Hematopoietic multipotent progenitor cell (in vitro differentiated cells): ENCODE measurements around the gene BAIAP2. TPM values are rescaled to one million over a fixed set of nuclear protein-coding genes. Genes with fewer than 3 reads are reported as not detected.

Experiments used
- DNase-seq, 3 donors: peaks; one replicate each; pipeline ENCODE4 v3.0.0-alpha.2; 2011 to 2015; ENCODE audit warnings: low read depth in 2 of 3, low spot score in 2 of 3
- total RNA-seq: library from RNA; depleted of rRNA; stranded (reverse); fragments of >200 nt; gene quantifications from one replicate; pipeline ENCODE4 v1.2.3, GENCODE V29; 2012

Gene BAIAP2
- total RNA-seq = 5.1 TPM

GRCh38 chr17:81034779-81035520 is at the start of gene BAIAP2:
TSS of gene BAIAP2 (plus strand) at chr17:81035151. CDS start at chr17:81035255, 104 bp downstream.
- peak; percentile 82 to 95 (median 93) for DNase-seq

- no peak for DNase-seq
These were observed 48.9 kb upstream of the BAIAP2 start for GRCh38 chr17:80986046-80986445.

- DNase-seq = peak in 1 of 3 donors; percentile 28
These were observed 48.0 kb upstream of the BAIAP2 start for GRCh38 chr17:80986816-80987475.

GRCh38 chr17:80987941-80988461 is 47.0 kb upstream of the BAIAP2 start:
- DNase-seq = no peak

- no peak for DNase-seq
These were observed 45.4 kb upstream of the BAIAP2 start for GRCh38 chr17:80989586-80989913.

GRCh38 chr17:80990921-80991644 is 43.9 kb upstream of the BAIAP2 start:
- DNase-seq = no peak

GRCh38 chr17:80991645-80992076 is 43.3 kb upstream of the BAIAP2 start, which contains the start of gene CHMP6:
TSS of gene CHMP6 (plus strand) at chr17:80991841. CDS start at chr17:80991919, 78 bp downstream.
- DNase-seq = peak; percentile 69 to 83 (median 76)

GRCh38 chr17:80992077-80992947 is 42.6 kb upstream of the BAIAP2 start:
- no peak for DNase-seq

GRCh38 chr17:80992948-80993624 is 41.9 kb upstream of the BAIAP2 start:
- DNase-seq = no peak

GRCh38 chr17:80995131-80995530 is 39.8 kb upstream of the BAIAP2 start:
- no peak for DNase-seq

GRCh38 chr17:80996422-80997305 is 38.3 kb upstream of the BAIAP2 start:
- no peak for DNase-seq

GRCh38 chr17:80997424-80998117 is 37.4 kb upstream of the BAIAP2 start:
- DNase-seq = peak in 2 of 3 donors; percentile 45 to 63

- no peak for DNase-seq
These were observed 36.7 kb upstream of the BAIAP2 start for GRCh38 chr17:80998118-80998747.

GRCh38 chr17:80998748-80999535 is 36.0 kb upstream of the BAIAP2 start:
- DNase-seq = no peak

- DNase-seq = no peak
These were observed 35.2 kb upstream of the BAIAP2 start for GRCh38 chr17:80999536-81000333.

- DNase-seq = no peak
These were observed 34.7 kb upstream of the BAIAP2 start for GRCh38 chr17:81000334-81000630.
